Endometrial microvascular endothelial cells (primary cell): Measurements from ENCODE around the gene KLHL3. TPM values are rescaled to one million over a fixed set of nuclear protein-coding genes. Genes with fewer than 3 reads are reported as not detected.
"Not testable (repeated sequence)": the region's sequence is repeated elsewhere in the genome, so short reads cannot be mapped to it uniquely, and the experiment has no call there.

Experiments used
- in situ Hi-C: cut with HindIII; loops from 2 replicates; pipeline ENCODE4 v1.10.0; 2017; ENCODE audit warnings: low sequenced_read_pairs, low pct_unique_long_range_greater_than_20kb; ENCODE audit errors: inconsistent ontology term
- total RNA-seq: library from RNA; depleted of rRNA; stranded (reverse); fragments of >200 nt; gene quantifications from one replicate; pipeline ENCODE4 v1.2.3, GENCODE V29; 2015; ENCODE audit errors: inconsistent ontology term

KLHL3 gene
- total RNA-seq, 1 donor from 2014 or later = 1.6 TPM

DNA sequence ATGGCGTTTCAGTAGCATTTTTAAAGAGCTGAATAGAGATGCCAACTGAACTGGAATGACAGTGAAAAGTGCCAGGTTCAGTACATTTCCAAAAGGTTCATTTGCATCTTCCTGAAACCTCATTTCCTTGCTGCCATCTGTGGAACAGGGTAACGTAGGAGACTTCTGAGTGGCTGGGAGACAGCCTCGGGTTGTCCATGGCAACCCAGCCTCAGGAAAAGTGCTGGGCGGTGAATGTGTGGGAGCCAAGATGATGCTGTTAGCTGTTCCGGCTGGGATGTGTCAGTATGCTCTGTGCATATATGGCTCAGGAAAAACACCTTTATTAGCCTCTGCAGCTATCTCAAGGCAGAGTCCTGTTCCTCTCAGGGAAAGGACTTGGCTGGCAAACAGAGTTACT lies 87.5 kb downstream of the KLHL3 start:
- in situ Hi-C loops = no loop called here

DNA sequence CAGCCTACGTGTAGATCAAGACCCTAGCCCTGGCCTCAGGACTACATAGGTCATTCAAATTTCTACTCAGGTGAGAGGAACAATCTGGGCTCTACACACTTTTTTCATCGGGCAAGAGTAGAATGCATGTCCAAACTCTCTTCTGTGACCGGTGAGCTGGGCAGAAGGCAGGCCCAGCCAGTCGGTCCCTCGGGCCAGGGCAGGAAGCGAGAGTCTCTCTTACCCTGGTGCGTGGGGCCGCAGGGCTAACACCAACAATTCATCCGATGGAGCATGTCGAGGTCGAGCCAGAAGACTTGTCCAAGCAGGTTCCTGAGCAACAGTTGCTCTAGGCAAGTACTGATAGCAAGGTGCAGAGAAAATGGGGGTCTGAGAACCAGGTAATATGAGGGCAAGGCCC lies 88.5 kb downstream of the KLHL3 start:
- in situ Hi-C loops = no loop called here

DNA sequence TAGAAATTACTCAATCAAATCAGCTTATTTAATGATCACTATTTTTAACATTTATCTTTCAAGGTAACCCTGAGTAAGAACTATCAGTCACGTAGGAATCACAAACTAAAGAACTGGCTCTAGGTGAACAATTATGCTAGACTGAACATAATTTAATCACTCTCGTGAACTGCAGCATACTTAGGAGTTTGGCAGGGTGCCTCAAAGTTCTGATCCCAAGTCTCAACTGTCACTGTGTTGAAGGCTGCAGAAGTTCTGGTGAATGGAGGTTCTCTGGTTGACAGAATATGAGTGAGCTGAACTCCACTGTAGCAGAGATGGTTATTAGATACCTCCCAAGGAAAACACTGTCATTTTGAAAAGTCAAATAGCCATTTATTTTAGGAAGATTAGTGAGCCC lies 89.1 kb downstream of the KLHL3 start:
- in situ Hi-C loops = no loop called here

DNA sequence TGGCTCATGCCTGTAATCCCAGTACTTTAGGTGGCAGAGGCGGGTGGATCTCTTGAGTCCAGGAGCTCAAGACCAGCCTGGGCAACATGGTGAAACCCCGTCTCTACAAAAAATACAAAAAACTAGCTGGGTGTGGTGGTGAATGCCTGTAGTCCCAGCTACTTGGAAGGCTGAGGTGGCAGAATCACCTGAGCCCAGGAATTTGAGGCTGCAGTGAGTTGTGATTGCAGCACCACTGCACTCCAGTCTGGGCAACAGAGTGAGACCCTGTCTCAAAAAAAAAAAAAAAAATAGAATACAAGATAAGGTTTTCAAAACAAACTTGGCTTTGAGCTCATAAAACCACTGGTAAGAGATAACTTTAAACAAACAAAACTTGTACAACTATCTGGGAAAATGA lies 92.8 kb downstream of the KLHL3 start:
- in situ Hi-C loops = not testable (repeated sequence)

DNA sequence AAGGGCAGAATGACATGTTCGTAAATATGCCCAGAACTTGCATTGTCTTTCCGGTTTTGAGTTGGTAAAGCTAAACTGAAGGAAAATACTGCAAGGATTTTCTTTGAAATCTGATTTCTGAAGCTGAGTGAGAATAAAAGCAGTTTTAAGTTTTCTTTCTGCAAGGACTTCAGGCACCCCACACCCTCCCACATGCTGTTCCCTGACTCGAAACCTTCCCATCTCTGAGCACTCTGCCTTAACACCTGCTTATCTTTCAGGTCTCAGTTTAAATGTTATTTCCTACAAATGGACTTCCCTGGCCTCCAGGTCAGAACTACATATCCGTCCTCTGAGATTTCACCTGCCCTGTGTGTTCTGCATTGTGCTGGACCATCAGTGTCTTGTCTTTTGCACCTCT lies 93.8 kb downstream of the KLHL3 start:
- in situ Hi-C loops = no loop called here

DNA sequence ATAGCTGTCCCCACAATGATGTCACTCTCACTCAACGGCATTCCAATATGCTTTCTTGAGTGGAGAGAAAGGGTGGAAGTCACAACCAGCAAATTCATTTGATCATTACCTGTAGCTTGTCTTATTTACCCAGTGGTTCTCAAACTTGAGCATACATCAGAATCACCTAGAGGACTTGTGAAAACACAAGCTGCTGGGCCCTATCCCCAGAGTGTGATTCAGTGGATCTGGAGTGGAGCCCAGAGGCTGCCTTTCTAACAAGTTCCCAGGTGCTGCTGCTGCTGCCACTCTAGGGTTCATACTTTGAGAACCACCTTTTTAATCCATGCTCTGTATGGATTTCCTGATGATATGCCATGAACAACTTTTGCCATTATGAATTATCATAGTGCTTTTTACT lies 94.7 kb downstream of the KLHL3 start:
- in situ Hi-C loops = no loop called here

DNA sequence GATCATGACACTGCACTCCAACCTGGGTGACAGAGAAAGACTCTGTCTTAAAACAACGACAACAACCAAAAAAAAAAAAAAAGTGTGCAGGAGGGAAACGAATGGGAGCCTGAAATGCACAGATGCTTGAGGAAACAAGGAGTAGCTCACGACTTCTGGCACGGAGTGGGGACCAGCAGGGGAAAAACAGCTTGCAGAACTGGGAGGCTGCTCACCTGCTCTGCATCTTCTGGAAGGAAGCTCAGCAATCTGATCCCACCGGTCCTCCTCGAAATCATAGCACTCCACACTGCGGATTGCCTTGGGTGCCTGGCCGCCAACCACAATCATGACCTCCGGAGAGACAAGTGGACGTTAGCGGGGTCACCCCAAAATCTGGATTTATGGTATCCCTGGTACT lies 96.2 kb downstream of the KLHL3 start:
- in situ Hi-C loops = no loop called here

DNA sequence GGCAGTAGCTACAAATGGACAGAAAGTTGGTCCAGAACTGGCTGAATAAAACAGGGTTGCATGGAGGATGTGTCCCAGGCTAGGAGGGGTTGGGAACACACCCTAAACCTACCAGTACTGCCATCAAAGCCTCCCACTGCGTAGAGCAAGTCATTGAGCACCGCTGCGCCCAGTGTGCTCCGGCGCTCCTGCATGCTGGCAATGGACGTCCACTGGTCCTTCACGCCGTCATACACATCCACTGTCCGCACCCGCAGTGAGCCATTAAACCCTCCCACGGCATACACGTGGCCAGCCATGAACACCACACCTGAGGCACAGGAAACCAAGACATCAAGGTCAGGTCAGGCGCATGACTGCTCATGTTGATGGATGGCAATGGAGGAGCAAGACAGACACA lies 97.0 kb downstream of the KLHL3 start:
- in situ Hi-C loops = no loop called here

DNA sequence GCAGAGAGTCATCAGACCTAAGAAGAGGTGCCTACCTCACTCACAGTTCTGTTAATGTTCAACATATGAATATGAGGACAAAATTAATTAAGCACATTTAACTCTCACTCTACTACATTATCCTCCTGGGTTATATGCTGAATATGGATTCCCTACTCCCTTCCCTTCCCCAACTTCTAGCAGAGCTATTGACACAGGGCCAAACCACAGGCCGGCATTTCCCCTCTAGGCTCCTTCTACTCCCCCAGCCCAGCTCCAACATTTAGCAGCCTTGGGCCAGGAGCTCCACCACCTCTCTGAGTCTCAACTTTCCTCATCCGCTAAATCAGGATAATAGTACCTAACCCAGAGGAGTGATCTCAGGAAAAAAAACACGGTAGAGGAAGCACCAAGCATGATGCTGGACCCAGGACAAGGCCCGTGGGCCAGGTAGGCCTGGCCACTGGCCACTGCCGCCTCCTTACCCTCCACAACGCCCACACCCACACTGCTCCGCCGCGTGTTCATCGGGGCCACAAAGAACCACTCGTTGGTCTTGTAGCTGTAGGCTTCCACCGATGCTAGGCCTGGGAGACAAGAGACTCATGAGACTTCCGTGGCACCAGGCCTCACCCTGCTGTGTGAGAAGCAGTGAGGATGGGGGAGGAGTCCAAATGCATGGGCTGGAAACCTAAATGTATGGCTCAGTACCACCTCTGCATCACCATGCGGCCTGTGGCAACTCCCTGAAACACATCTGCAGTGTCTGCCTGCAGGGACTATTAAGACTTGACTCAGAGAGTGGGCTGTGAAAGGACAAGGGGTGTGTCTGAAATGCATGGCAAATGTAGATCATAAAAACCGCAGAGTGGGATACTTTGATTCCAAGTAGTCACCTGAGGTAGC lies 98.8 kb downstream of the KLHL3 start:
- in situ Hi-C loops = no loop called here

DNA sequence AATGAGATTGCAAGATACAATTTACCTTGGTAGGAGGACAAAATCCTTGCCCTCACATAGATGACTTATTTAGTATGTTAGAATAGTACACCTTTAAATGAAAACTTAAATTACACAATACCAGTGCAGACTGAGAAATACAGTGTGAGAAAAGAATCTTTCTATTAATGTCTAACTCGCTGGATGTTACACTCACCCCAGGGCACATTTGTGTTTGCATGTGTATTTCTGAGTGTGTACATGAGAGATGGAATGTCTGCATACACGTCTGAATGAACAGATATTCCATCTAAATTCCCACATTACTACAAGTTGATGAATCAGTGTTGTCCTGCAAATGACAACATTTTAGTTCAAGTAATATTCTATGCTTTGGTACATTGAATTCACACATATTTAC lies 99.8 kb downstream of the KLHL3 start:
- in situ Hi-C loops = no loop called here

DNA sequence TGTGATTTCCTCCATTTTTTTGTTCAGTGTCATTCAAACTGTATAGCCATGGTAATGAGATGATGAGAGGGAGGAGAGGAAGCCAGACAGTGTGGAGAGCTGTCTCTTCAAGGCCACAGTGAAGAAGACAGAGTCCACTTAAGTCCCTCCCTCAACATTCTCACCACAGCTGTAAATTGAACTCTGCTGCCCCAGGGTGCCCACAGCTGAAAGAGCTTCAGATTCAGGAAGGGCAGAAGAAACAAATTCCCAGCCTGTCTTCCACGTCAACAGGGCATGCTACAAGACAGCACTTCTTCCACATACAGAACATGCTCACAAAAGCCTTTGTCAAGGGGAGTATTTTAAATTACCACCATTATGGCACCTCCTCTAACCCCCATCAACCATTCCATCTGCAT lies 100.4 kb downstream of the KLHL3 start:
- in situ Hi-C loops = no loop called here

DNA sequence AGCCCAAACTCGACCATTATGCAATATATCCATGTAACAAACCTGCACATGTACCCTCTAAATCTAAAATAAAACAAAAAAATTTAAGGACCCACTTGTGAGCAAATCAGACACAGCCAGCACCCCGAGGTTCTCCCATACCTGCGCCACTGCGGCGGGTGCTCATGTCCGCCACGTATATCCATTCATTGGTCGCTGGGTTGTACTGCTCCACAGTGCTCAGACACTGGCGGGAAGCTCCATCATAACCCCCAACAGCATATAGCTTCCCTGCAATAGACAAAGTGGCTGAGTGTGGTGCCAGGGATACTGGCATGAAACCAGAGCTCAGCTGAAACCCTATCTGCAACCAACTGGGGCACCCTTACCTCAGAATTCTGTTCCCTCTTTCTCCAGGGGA lies 102.0 kb downstream of the KLHL3 start:
- in situ Hi-C loops = no loop called here

DNA sequence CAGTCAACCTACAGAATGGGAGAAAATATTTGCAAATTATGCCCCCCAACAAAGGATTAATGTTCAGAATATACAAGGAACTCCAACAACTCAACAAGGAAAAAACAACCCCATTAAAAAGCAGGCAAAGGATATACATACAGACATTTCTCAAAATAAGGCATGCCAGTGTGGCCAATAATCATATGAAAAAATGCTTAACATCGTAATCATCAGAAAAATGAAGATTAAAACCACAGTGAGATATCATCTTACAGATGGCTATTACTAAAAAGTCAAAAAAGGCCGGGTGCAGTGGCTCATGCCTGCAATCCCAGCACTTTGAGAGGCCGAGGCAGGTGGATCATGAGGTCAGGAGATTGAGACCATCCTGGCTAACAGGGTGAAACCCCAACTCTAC lies 103.2 kb downstream of the KLHL3 start:
- in situ Hi-C loops = no loop called here

DNA sequence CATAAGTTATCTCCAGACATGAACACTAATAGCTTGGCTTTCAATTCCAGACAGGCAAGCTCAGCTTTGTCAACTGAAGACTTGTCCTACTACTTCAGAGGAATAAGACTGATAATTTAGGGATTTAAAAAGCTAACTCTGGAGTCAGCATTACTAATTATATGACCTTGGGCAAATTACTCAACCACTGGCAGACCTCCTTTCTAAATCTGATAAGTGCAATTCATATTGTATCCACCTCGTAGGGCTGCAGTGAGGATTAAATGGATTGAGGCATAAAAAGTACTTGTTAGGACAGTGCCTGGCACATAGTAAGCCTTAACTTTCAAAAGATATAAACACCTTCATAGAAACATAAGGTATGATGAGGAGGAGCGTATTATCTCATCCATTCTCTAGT lies 104.4 kb downstream of the KLHL3 start:
- in situ Hi-C loops = no loop called here

DNA sequence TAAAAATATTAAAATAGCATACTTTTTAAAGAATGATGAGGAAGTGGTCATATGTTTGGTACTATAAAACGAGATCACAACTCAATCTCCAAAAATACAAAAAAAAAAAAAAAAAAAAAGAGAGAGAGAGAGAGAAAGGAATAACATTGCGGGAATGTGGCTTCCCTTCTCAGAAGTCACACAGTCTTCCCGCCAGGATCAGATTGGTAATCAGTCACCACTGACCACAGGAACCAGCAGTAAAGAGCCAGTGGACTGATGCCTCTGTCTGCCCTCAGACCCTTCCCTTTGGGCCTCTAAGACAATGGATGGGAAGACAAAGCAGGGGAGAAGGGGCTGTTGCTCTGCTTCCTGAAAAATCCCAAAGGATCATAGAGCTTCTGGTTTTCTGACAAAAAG lies 104.9 kb downstream of the KLHL3 start:
- in situ Hi-C loops = no loop called here

DNA sequence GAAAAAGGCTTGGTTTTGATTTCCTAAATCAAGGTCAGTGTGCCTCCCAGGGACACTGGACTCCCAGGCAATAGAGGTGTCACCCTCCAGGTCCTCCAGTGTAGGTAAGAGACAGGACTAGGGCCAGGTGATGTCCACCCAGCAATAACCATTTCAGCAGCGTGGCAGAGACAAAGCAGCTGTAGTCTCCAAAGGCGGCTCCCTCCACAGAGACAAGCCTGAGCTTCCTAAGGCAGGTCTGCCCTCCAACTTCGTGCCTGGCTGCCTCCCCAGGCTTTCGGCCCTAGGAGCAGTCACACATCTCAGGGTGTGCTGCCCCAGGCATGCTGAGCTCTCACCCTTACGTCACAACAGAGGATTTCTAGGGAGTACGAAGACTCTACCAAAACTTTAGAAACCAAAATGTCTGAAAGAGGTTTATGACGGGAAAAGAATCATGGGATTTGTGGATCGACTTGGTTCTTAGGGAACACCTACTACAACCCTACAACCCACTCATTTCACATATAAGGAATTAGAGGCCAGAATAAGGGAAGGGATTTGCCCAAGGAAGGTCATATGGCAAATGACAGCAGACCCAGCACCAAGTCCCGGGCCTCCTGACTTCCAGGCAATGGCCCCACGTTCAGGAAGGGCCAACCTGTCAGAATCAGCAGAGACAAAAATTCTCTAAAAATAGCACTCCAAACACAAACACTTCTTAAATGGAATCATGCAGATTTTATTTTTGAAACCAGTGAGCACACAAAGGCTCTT lies 105.5 kb downstream of the KLHL3 start:
- in situ Hi-C loops = no loop called here

DNA sequence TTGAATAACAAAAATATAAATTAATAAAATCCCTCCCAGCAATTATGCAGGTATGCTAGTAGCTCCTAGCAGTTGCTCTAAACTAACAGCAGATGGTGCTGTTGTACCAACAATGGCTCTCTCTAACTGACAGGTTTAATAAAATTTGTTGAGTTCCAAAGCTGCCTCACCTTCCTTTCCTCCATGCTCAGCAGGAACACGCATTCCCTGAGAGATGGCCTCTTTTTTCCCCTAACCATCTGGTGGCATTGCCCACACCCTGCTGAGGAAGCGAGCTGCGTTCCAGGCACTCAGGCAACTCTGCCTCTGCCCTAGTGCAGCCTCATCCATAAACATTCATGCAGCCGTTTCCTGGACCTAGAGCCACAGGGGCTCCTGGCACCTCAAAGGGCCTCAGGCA lies 106.2 kb downstream of the KLHL3 start:
- in situ Hi-C loops = no loop called here

DNA sequence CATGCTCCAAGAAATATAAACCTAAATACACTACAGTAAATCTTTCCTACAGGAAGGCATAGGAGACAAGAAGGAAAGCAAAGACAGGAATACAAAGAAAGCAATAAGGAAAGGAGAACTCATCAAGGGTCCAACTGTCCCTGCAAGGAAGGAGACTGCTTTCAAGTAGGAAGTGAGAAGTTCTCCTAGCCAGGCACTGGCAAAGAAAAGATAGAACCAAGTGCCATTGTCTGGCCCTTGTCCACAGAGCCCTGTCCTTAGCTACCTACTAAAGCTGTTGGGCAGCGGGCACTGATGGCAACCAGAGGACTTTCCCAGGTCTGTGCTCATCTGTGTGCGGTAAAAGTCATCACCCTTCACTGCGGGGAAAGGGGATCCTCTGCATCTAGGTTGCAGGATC lies 108.2 kb downstream of the KLHL3 start:
- in situ Hi-C loops = no loop called here

DNA sequence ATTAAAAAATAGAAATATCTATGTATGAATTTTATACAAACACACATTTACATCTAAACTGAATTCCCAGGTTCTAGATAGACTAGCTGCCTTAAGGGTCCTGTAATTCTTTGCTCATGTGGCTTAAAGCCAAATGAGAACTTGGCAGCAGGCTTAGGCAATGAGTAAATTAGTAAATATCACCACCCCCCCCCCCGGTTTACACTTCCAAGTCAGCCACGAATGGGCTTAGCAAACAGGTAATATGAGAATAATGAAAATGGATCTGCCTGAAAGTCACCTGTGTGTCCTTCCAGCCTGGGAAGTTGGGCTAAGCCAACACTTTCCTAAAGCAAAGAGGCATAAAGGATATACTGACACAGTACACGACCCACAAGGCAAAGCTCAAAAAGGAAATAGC lies 108.6 kb downstream of the KLHL3 start:
- in situ Hi-C loops = no loop called here

DNA sequence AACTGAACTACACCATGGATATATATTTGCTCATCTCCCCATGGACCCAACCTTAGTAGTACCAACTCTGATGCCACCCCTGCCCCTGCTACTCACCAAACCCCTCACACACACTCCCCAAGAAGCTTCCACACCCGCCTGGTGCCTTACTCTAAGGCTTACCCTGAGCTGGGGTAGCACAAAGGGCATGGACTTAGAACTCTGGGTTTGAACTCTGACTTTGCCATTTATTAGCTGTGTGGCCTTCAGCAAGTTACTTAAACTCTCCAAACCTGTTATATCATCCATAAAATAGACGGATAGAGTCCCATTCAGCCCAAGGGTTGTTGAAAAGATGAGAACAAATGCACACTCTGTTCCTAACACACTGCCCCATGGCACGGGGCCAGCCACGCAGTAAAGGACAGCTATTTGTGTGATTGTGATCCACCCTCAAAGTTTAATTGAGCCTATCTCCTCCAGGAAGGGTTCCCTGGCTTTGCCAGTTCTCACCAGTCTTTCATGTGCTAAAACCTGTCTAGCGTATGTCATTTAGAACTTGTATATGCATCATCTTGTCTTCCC lies 111.0 kb downstream of the KLHL3 start:
- in situ Hi-C loops = no loop called here
